ENCODE measurements around the gene LRRC45. TPM values are rescaled to one million over a fixed set of nuclear protein-coding genes. Genes with fewer than 3 reads are reported as not detected.

Gene LRRC45
- total and polyA plus RNA-seq, 9 of the 15 experiments (the other 6 are each of a cell fraction or from before 2014, with no cell fraction given), result 3.5 to 21.5 (median 11.2) TPM; not detected in 2

DNA sequence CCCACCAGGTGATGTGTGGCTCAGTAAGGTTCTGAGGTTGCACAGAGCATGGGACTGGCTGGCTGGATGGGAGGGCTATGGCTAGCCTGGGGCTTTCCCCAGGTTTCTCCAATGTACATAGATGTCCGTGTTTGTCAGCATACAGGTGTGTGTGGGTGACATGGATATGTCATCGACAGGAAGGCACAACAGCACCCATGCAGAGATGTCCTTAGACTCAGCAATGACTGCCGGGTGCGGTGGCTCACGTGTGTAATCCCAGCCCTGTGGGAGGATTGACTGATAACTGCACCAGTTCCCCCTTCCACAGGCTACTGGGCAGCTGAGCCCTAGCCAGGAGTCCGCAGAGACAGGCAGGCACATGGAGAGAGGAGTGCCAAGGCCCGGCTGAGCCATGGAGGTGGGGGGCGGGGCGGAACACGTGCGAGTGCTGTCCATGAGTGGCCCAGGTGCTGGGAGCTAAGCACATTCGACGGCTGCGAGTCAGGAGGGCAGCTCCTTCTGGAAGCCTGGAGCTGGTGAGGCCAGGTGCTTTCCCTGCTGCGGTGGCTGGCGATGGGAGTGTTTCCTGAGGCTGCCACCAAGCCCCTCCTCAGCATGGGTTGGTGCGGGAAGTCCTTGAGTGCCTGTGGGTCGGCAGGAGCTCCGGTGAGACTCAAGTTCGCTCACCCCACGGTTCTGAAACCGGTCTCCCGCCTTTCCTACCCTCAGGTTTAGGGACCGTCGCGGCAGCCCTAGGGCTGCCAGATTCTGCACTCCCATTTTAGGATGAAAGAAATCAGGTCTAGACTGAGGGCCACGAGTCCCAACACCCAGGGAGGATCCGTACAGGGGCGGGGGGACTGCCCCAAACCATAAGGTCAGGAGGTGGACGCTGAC, 46.5 kb upstream of the LRRC45 start (continued):
- peak; percentile 20; the same call in 1 of the 2 replicates for TF ChIP-seq THAP12 (CRISPR knock-in tag; IDR thresholded peaks at IDR 0.05)
- peak; percentile 22; the same call in 1 of the 2 replicates for TF ChIP-seq GATA2 (CRISPR knock-in tag; IDR thresholded peaks at IDR 0.05)
- no peak for TF ChIP-seq CBX1 (IDR thresholded peaks at IDR 0.05; ENCODE audit: low read depth)
- TF ChIP-seq EGR1 (conservative IDR thresholded peaks at IDR 0.05), result 0 out of 2 replicates have a peak, but pooled peaks have one; percentile 3
- no peak for TF ChIP-seq ZBED1 (IDR thresholded peaks at IDR 0.05)
- TF ChIP-seq HIVEP1 (CRISPR knock-in tag; IDR thresholded peaks at IDR 0.05), result 0 out of 2 replicates have a peak, but pooled peaks have one; percentile 4
- peak in 1 of 2 experiments; percentile 61; a peak in 2 of 4 replicates for TF ChIP-seq HDAC1 (IDR thresholded peaks at IDR 0.05)
- TF ChIP-seq, protein P1, sequence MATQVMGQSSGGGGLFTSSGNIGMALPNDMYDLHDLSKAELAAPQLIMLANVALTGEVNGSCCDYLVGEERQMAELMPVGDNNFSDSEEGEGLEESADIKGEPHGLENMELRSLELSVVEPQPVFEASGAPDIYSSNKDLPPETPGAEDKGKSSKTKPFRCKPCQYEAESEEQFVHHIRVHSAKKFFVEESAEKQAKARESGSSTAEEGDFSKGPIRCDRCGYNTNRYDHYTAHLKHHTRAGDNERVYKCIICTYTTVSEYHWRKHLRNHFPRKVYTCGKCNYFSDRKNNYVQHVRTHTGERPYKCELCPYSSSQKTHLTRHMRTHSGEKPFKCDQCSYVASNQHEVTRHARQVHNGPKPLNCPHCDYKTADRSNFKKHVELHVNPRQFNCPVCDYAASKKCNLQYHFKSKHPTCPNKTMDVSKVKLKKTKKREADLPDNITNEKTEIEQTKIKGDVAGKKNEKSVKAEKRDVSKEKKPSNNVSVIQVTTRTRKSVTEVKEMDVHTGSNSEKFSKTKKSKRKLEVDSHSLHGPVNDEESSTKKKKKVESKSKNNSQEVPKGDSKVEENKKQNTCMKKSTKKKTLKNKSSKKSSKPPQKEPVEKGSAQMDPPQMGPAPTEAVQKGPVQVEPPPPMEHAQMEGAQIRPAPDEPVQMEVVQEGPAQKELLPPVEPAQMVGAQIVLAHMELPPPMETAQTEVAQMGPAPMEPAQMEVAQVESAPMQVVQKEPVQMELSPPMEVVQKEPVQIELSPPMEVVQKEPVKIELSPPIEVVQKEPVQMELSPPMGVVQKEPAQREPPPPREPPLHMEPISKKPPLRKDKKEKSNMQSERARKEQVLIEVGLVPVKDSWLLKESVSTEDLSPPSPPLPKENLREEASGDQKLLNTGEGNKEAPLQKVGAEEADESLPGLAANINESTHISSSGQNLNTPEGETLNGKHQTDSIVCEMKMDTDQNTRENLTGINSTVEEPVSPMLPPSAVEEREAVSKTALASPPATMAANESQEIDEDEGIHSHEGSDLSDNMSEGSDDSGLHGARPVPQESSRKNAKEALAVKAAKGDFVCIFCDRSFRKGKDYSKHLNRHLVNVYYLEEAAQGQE (IDR thresholded peaks at IDR 0.05; ENCODE audit: borderline replicate concordance), result peak; percentile 13; the same call in 1 of the 2 replicates
- TF ChIP-seq, protein P1 (CRISPR knock-in tag; IDR thresholded peaks at IDR 0.05; ENCODE audit: low read depth), result no peak
- peak in 1 of 2 experiments; percentile 21; a peak in 3 of 4 replicates for TF ChIP-seq MAZ (CRISPR knock-in tag; conservative IDR thresholded peaks at IDR 0.05 in 1 of 2, IDR thresholded peaks at IDR 0.05 in 1 of 2)
- TF ChIP-seq BRD9 (IDR thresholded peaks at IDR 0.05; ENCODE audit: low read depth, partially characterized antibody), result peak; percentile 21
- peak in 1 of 2 experiments; percentile 67; a peak in 2 of 4 replicates for TF ChIP-seq RCOR1 (IDR thresholded peaks at IDR 0.05; ENCODE audit: borderline replicate concordance in 1 of 2, low read depth in 2 of 2, low read length in 2 of 2)
- TF ChIP-seq, protein P2, sequence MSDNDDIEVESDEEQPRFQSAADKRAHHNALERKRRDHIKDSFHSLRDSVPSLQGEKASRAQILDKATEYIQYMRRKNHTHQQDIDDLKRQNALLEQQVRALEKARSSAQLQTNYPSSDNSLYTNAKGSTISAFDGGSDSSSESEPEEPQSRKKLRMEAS (CRISPR knock-in tag; IDR thresholded peaks at IDR 0.05), result peak; percentile 98
- TF ChIP-seq PHB2 (IDR thresholded peaks at IDR 0.05; ENCODE audit: low read depth), result no peak
